ENCODE data around the gene SERPINE2. TPM values are rescaled to one million over a fixed set of nuclear protein-coding genes. Genes with fewer than 3 reads are reported as not detected.
A peak's percentile ranks its signal among the peaks of the same experiment; 100 is the strongest.

The SERPINE2 gene
- total RNA-seq, 1 donor from 2014 or later, result 24.6 TPM

GRCh38 chr2:223936862-223937326, 102.2 kb downstream of the SERPINE2 start:
- Mint-ChIP-seq H3K4me3 (ENCODE audit: unreplicated experiment) (no peak overlapping the region), H3K36me3 (ENCODE audit: unreplicated experiment) (no peaks in the 10 kb centered on the region), H3K27ac (ENCODE audit: unreplicated experiment) (no peak overlapping the region)

GRCh38 chr2:223935459-223936125, 103.5 kb downstream of the SERPINE2 start:
- peaks cover 2% of the 10 kb centered on the region for H3K27me3 Mint-ChIP-seq (ENCODE audit: unreplicated experiment)
- no peaks in the 10 kb centered on the region for H3K36me3 Mint-ChIP-seq (ENCODE audit: unreplicated experiment)
- peaks cover 10% of the 10 kb centered on the region for H3K4me1 Mint-ChIP-seq (ENCODE audit: low read depth, unreplicated experiment)
- DNase-seq, result no peak
- no peak overlapping the region for H3K27ac Mint-ChIP-seq (ENCODE audit: unreplicated experiment)
- no peak for TF ChIP-seq CTCF (IDR thresholded peaks at IDR 0.05; ENCODE audit: partially characterized antibody, unreplicated experiment)
- H3K9me3 Mint-ChIP-seq (ENCODE audit: unreplicated experiment), result no peaks in the 10 kb centered on the region
- no peak overlapping the region for H3K4me3 Mint-ChIP-seq (ENCODE audit: unreplicated experiment)

More at GRCh38 chr2:223936862-223937326, 102.2 kb downstream of the SERPINE2 start:
- no peak for DNase-seq
- H3K4me1 Mint-ChIP-seq (ENCODE audit: low read depth, unreplicated experiment), result peaks cover 14% of the 10 kb centered on the region
- no peak for TF ChIP-seq CTCF (IDR thresholded peaks at IDR 0.05; ENCODE audit: partially characterized antibody, unreplicated experiment)
- peaks cover 2% of the 10 kb centered on the region for H3K27me3 Mint-ChIP-seq (ENCODE audit: unreplicated experiment)
- peaks cover 2% of the 10 kb centered on the region for H3K9me3 Mint-ChIP-seq (ENCODE audit: unreplicated experiment)

- H3K36me3 Mint-ChIP-seq (ENCODE audit: unreplicated experiment), result no peaks in the 10 kb centered on the region
- peaks cover 10% of the 10 kb centered on the region for H3K4me1 Mint-ChIP-seq (ENCODE audit: low read depth, unreplicated experiment)
- TF ChIP-seq CTCF (IDR thresholded peaks at IDR 0.05; ENCODE audit: partially characterized antibody, unreplicated experiment), result no peak
- H3K27me3 Mint-ChIP-seq (ENCODE audit: unreplicated experiment), result peaks cover 2% of the 10 kb centered on the region
- no peak for DNase-seq
- no peaks in the 10 kb centered on the region for H3K9me3 Mint-ChIP-seq (ENCODE audit: unreplicated experiment)
- H3K4me3 Mint-ChIP-seq (ENCODE audit: unreplicated experiment), result no peak overlapping the region
- H3K27ac Mint-ChIP-seq (ENCODE audit: unreplicated experiment), result no peak overlapping the region
Measured at GRCh38 chr2:223934870-223935269, 104.2 kb downstream of the SERPINE2 start.

- peak overlapping the region; percentile 30 for H3K4me3 Mint-ChIP-seq (ENCODE audit: unreplicated experiment)
- peaks cover 13% of the 10 kb centered on the region for H3K4me1 Mint-ChIP-seq (ENCODE audit: low read depth, unreplicated experiment)
- H3K9me3 Mint-ChIP-seq (ENCODE audit: unreplicated experiment), result peaks cover 2% of the 10 kb centered on the region
- DNase-seq, result no peak
- TF ChIP-seq CTCF (IDR thresholded peaks at IDR 0.05; ENCODE audit: partially characterized antibody, unreplicated experiment), result no peak
- H3K27me3 Mint-ChIP-seq (ENCODE audit: unreplicated experiment), result peaks cover 2% of the 10 kb centered on the region
- H3K36me3 Mint-ChIP-seq (ENCODE audit: unreplicated experiment), result peaks cover under 1% of the 10 kb centered on the region
- H3K27ac Mint-ChIP-seq (ENCODE audit: unreplicated experiment), result peak overlapping the region; percentile 72
Measured at GRCh38 chr2:223932816-223933800, 106.0 kb downstream of the SERPINE2 start.
